IPS DF 19.7 (cell line): ENCODE data around the gene SGF29.
"Not testable (repeated sequence)": the region's sequence is repeated elsewhere in the genome, so short reads cannot be mapped to it uniquely, and the experiment has no call there.

Experiments used
- DNase-seq: peaks from one replicate; pipeline ENCODE4 v3.0.0-alpha.2; 2013; ENCODE audit warnings: low read depth, low spot score

SGF29 gene

GRCh38 chr16:28553776-28554633 is at the start of gene SGF29:
SGF29 (plus strand) TSS chr16:28553920; CDS start chr16:28581070, 27,150 bp downstream.
- peak; percentile 42 for DNase-seq

GRCh38 chr16:28504707-28505404 is 48.9 kb upstream of the SGF29 start:
- DNase-seq: no peak

- no peak for DNase-seq
Observed at GRCh38 chr16:28505489-28506137, 48.1 kb upstream of the SGF29 start.

GRCh38 chr16:28511031-28511430 is 42.7 kb upstream of the SGF29 start:
- no peak for DNase-seq

- DNase-seq: no peak
Observed at GRCh38 chr16:28511801-28512789, 41.6 kb upstream of the SGF29 start.

- DNase-seq: no peak
Observed at GRCh38 chr16:28513484-28514181, 40.1 kb upstream of the SGF29 start.

- no peak for DNase-seq
Observed at GRCh38 chr16:28514246-28514645, 39.5 kb upstream of the SGF29 start.

GRCh38 chr16:28520672-28521071 is 33.0 kb upstream of the SGF29 start:
- DNase-seq: no peak

- no peak for DNase-seq
Observed at GRCh38 chr16:28521436-28521835, 32.3 kb upstream of the SGF29 start.

GRCh38 chr16:28522792-28523191 is 30.9 kb upstream of the SGF29 start:
- DNase-seq: no peak

GRCh38 chr16:28524681-28525171 is 29.0 kb upstream of the SGF29 start:
- no peak for DNase-seq

- DNase-seq: no peak
Observed at GRCh38 chr16:28526201-28527099, 27.3 kb upstream of the SGF29 start.

- not testable (repeated sequence) for DNase-seq
Observed at GRCh38 chr16:28527100-28527785, 26.5 kb upstream of the SGF29 start.

GRCh38 chr16:28527985-28528384 is 25.7 kb upstream of the SGF29 start:
- DNase-seq: no peak

GRCh38 chr16:28528463-28528867 is 25.3 kb upstream of the SGF29 start:
- DNase-seq: no peak

- DNase-seq: no peak
Observed at GRCh38 chr16:28529124-28529523, 24.6 kb upstream of the SGF29 start.

GRCh38 chr16:28531777-28532744 is 21.7 kb upstream of the SGF29 start:
- DNase-seq: no peak
